ENCODE results near the gene APBB2. TPM values are rescaled to one million over a fixed set of nuclear protein-coding genes. Genes with fewer than 3 reads are reported as not detected.

Gene APBB2
- total RNA-seq, 2 donors from 2014 or later, result 37.3 to 75.3 TPM

DNA sequence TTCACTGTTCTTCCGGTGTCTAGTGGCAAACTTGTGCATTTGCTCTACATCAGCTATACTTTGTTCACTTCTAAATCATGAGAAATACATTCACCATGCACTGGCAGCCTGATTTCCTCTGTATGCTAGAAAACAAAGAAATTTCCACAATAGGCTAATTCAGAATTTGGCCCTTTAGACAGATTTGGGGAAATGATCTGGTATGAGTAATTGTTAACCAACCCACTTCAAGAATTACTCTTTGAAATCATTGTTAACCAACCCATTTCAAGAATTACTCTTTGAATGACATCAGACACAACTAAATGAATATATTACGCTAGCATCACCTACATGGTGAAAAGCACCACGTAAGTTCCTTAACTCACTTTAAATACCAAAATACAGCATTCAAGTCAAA lies 14.6 kb downstream of the APBB2 start:
- Histone ChIP-seq H3K27ac (no peak overlapping the region), H3K36me3 (no peaks in the 10 kb centered on the region), H3K27me3 (no peaks in the 10 kb centered on the region), H3K4me1 (peaks cover 0 to 54% of the 10 kb centered on the region in 2 donors), H3K9me3 (no peaks in the 10 kb centered on the region), H3K4me3 (no peak overlapping the region)
- no peak for DNase-seq (ENCODE audit: low spot score)
- TF ChIP-seq, protein P1, sequence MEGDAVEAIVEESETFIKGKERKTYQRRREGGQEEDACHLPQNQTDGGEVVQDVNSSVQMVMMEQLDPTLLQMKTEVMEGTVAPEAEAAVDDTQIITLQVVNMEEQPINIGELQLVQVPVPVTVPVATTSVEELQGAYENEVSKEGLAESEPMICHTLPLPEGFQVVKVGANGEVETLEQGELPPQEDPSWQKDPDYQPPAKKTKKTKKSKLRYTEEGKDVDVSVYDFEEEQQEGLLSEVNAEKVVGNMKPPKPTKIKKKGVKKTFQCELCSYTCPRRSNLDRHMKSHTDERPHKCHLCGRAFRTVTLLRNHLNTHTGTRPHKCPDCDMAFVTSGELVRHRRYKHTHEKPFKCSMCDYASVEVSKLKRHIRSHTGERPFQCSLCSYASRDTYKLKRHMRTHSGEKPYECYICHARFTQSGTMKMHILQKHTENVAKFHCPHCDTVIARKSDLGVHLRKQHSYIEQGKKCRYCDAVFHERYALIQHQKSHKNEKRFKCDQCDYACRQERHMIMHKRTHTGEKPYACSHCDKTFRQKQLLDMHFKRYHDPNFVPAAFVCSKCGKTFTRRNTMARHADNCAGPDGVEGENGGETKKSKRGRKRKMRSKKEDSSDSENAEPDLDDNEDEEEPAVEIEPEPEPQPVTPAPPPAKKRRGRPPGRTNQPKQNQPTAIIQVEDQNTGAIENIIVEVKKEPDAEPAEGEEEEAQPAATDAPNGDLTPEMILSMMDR (IDR thresholded peaks at IDR 0.05), result no peak

DNA sequence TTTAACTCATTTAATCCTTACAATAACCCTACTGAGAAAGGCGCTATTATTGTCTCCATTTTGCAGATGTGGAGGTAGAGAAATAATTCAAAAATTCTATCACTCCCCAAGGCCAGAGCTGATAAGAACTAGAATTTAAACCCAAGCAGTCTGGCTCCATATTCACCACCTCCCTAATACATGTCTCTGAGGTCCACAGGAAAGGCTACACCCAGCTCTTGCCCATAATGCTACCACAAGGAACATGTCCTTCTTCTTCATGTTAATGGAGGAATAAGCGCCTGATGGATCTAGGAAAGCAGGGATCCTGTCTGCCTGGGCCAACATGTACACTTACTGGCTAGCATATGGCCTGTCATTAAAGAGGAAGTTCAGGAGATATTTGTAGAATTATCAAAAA lies 16.3 kb downstream of the APBB2 start:
- no peak for DNase-seq (ENCODE audit: low spot score)
- no peaks in the 10 kb centered on the region for H3K36me3 ChIP-seq
- H3K27ac ChIP-seq, result no peak overlapping the region
- H3K27me3 ChIP-seq, result no peaks in the 10 kb centered on the region
- peaks cover 0 to 42% of the 10 kb centered on the region in 2 donors for H3K4me1 ChIP-seq
- TF ChIP-seq, protein P1 (IDR thresholded peaks at IDR 0.05), result no peak
- no peaks in the 10 kb centered on the region for H3K9me3 ChIP-seq
- no peak overlapping the region for H3K4me3 ChIP-seq

DNA sequence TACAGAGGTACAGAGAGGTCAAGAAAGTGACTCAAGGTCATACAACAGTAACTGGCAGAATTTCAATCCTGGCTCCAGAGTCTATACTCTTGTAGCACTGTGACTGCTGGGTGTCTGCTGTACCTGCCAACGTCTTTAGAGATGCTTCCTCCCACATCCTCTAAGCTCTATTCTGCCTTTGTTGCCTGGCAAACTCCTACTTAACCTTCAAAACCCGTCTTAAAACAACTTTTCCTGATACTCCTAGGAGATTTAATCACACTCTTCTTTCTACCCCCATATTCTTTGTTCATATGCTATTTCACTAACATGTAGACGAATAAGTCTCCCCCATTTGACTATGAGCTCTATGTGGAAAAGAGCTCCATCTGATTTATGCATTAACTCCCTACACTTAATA lies 16.8 kb downstream of the APBB2 start:
- no peaks in the 10 kb centered on the region for H3K36me3 ChIP-seq
- TF ChIP-seq, protein P1 (IDR thresholded peaks at IDR 0.05), result no peak
- H3K9me3 ChIP-seq, result no peaks in the 10 kb centered on the region
- H3K27ac ChIP-seq, result no peak overlapping the region
- peaks cover 0 to 42% of the 10 kb centered on the region in 2 donors for H3K4me1 ChIP-seq
- no peak overlapping the region for H3K4me3 ChIP-seq
- DNase-seq (ENCODE audit: low spot score), result no peak
- H3K27me3 ChIP-seq, result no peaks in the 10 kb centered on the region

DNA sequence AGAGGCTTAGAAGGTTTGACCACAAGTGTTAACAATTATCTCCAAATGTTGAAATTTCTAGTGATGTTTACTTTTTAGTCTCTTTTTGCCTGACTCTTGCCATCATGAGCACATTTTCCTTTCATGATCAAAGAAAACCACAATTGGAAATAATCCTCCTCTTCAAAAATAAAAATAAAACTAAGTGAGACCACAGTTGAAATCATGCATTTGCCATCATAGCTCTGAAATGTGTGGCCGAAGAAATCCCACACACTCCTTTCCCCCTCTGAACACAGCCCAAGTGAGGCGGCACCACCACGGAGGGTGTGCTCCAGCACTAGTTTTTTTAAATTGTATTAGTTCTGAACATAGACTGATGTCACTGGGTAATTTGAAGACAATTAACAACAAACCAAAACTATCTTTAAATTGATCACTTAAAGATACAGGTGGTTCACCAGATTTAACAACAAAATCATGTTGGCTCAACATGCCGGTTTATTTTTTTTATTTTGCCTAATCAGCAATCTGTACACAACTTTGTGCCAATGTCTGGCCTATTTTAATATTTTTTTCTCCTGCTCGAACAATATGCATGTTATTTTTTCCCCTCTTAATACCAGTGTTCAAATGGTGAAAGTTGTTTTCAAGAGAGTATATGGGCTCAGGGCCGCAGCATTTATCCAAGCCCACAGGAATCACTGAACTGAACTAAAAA lies 17.6 kb downstream of the APBB2 start:
- Histone ChIP-seq H3K36me3 (no peaks in the 10 kb centered on the region), H3K27me3 (no peaks in the 10 kb centered on the region), H3K27ac (no peak overlapping the region), H3K4me3 (no peak overlapping the region), H3K4me1 (peaks cover 0 to 37% of the 10 kb centered on the region in 2 donors), H3K9me3 (no peaks in the 10 kb centered on the region)
- TF ChIP-seq, protein P1 (IDR thresholded peaks at IDR 0.05), result no peak
- no peak for DNase-seq (ENCODE audit: low spot score)

DNA sequence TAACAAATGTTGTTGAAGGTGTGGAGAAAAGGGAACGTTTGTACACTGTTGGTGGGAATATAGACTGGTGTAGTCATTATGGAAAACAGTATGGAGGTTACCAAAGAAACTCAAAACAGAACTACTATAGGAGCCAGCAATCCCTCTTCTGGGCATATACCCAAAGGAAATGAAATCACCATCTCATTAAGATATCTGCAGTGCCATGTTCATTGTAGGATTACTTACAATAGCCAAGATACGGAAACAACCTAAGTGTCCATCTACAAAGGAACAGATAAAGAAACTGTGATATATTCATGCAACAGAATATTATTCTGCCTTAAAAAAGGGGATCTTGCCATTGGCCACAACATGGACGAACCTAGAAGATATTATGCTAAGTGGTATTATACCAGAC lies 22.2 kb downstream of the APBB2 start:
- H3K4me1 ChIP-seq, result peaks cover 0 to 25% of the 10 kb centered on the region in 2 donors

More for the DNA sequence above, 22.2 kb downstream of the APBB2 start:
- no peaks in the 10 kb centered on the region for H3K9me3 ChIP-seq
- H3K36me3 ChIP-seq, result no peaks in the 10 kb centered on the region
- DNase-seq (ENCODE audit: low spot score), result no peak
- H3K27me3 ChIP-seq, result no peaks in the 10 kb centered on the region
- TF ChIP-seq, protein P1 (IDR thresholded peaks at IDR 0.05), result no peak
- no peak overlapping the region for H3K4me3 ChIP-seq
- H3K27ac ChIP-seq, result no peak overlapping the region

Data from right atrium auricular region (tissue), 2 donors.